SH-SY5Y (cell line): Measurements from ENCODE around the gene NT5C3A.

Source experiments
- GATA2 ChIP-seq: IDR thresholded peaks from 2 replicates; pipeline ENCODE4 v1.6.1; 2011; ENCODE audit warnings: mild to moderate bottlenecking, low read depth, low read length
- GATA3 ChIP-seq: IDR thresholded peaks from 2 replicates; pipeline ENCODE4 v1.6.1; 2011; ENCODE audit warnings: low read depth, mild to moderate bottlenecking, low read length, moderate library complexity

DNA sequence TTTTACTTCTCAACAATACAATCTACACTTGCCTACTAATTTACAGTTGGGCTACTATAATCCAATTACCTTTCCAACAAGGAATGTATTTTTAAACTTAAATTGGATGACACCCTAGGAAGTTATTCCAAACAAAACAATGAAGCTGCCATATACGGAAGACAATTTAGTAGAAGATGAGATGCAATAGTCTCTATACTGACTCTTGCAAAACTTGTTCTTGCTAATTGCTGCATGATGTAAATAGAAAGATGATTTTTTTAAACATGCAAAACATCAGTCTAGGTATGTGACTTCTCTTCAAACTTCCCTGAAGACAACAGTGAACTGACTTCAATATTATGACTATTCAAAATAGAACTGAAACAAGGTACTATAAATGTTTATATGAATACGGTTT is 17.6 kb downstream of the NT5C3A start:
- TF ChIP-seq GATA2 = no peak
- no peak for TF ChIP-seq GATA3
